Pulmonary artery endothelial cell (primary cell): ENCODE data around the gene CHRM4. TPM values are rescaled to one million over a fixed set of nuclear protein-coding genes. Genes with fewer than 3 reads are reported as not detected.

Experiments used
- total RNA-seq: library from RNA; depleted of rRNA; stranded (reverse); fragments of >200 nt; gene quantifications from 2 replicates; pipeline ENCODE4 v1.2.3, GENCODE V29; 2014

CHRM4 gene
- total RNA-seq, 1 donor from 2014 or later = 0.59 TPM

Other genes starting within 250 kb of the CHRM4 start
- gene CREB3L1, start 114.1 kb downstream of the CHRM4 start, total RNA-seq = 0.42 and 1.9 TPM in 2 replicates
- gene DGKZ, start 44.3 kb downstream of the CHRM4 start, total RNA-seq = 61.8 and 63.3 TPM in 2 replicates
- gene MDK, start 10.1 kb downstream of the CHRM4 start, total RNA-seq = 32.3 and 52.0 TPM in 2 replicates
- gene AMBRA1, start 202.2 kb upstream of the CHRM4 start, total RNA-seq = 15.8 and 16.7 TPM in 2 replicates
- gene HARBI1, start 225.5 kb upstream of the CHRM4 start, total RNA-seq = 5.2 and 5.8 TPM in 2 replicates
- 54.1 and 66.5 TPM in 2 replicates for gene ATG13, start 225.8 kb upstream of the CHRM4 start, total RNA-seq